ENCODE data around the gene CHCHD6. TPM values are rescaled to one million over a fixed set of nuclear protein-coding genes. Genes with fewer than 3 reads are reported as not detected.

CHCHD6 gene
- total RNA-seq, 1 experiment from 2014 or later, result 45.9 TPM

GRCh38 chr3:126723801-126724200 lies 19.8 kb downstream of the CHCHD6 start:
- no peak for DNase-seq
- intact Hi-C loops (cut with micrococcal nuclease; ENCODE audit: unreplicated experiment), result no loop called here
- H3K4me1 Mint-ChIP-seq (ENCODE audit: low read depth, unreplicated experiment), result no peaks in the 10 kb centered on the region
- no peak overlapping the region for H3K4me3 Mint-ChIP-seq (ENCODE audit: low read depth, unreplicated experiment)
- no peak for TF ChIP-seq CTCF (IDR thresholded peaks at IDR 0.05; ENCODE audit: unreplicated experiment)
- no TSS peak for BruUV-seq (replicated peaks)
- H3K27ac Mint-ChIP-seq (ENCODE audit: unreplicated experiment), result no peak overlapping the region
- H3K36me3 Mint-ChIP-seq (ENCODE audit: insufficient read depth, unreplicated experiment), result no peaks in the 10 kb centered on the region
- peaks cover 3% of the 10 kb centered on the region for H3K9me3 Mint-ChIP-seq (ENCODE audit: low read depth, unreplicated experiment)
- CTCF ChIA-PET, result no interaction called here
- H3K27me3 Mint-ChIP-seq (ENCODE audit: unreplicated experiment), result no peaks in the 10 kb centered on the region

GRCh38 chr3:126728680-126729079 lies 24.6 kb downstream of the CHCHD6 start:
- Mint-ChIP-seq H3K9me3 (ENCODE audit: low read depth, unreplicated experiment) (peaks cover 3% of the 10 kb centered on the region), H3K27ac (ENCODE audit: unreplicated experiment) (no peak overlapping the region), H3K36me3 (ENCODE audit: insufficient read depth, unreplicated experiment) (peaks cover 9% of the 10 kb centered on the region), H3K4me1 (ENCODE audit: low read depth, unreplicated experiment) (no peaks in the 10 kb centered on the region), H3K4me3 (ENCODE audit: low read depth, unreplicated experiment) (no peak overlapping the region), H3K27me3 (ENCODE audit: unreplicated experiment) (no peaks in the 10 kb centered on the region)
- TF ChIP-seq CTCF (IDR thresholded peaks at IDR 0.05; ENCODE audit: unreplicated experiment), result no peak
- BruUV-seq (replicated peaks), result no TSS peak
- intact Hi-C loops (cut with micrococcal nuclease; ENCODE audit: unreplicated experiment), result no loop called here
- no peak for DNase-seq
- CTCF ChIA-PET, result no interaction called here

GRCh38 chr3:126730376-126730775 lies 26.3 kb downstream of the CHCHD6 start:
- DNase-seq, result no peak
- CTCF ChIA-PET, result interaction anchor here (1.1 kb wide), 1 partner anchor 12 kb away, joined by 8 read pairs; no protein-coding TSS in a partner anchor
- H3K27ac Mint-ChIP-seq (ENCODE audit: unreplicated experiment), result no peak overlapping the region
- TF ChIP-seq CTCF (IDR thresholded peaks at IDR 0.05; ENCODE audit: unreplicated experiment), result no peak
- H3K9me3 Mint-ChIP-seq (ENCODE audit: low read depth, unreplicated experiment), result no peaks in the 10 kb centered on the region
- BruUV-seq (replicated peaks), result no TSS peak
- no peaks in the 10 kb centered on the region for H3K4me1 Mint-ChIP-seq (ENCODE audit: low read depth, unreplicated experiment)
- H3K4me3 Mint-ChIP-seq (ENCODE audit: low read depth, unreplicated experiment), result no peak overlapping the region
- no peaks in the 10 kb centered on the region for H3K27me3 Mint-ChIP-seq (ENCODE audit: unreplicated experiment)
- peaks cover 9% of the 10 kb centered on the region for H3K36me3 Mint-ChIP-seq (ENCODE audit: insufficient read depth, unreplicated experiment)
- intact Hi-C loops (cut with micrococcal nuclease; ENCODE audit: unreplicated experiment), result no loop called here

- CTCF ChIA-PET, result interaction anchor here (0.7 to 1.1 kb wide), 2 partner anchors 13 to 334 kb away, joined by 8 to 17 read pairs; no protein-coding TSS in a partner anchor
- no peak for TF ChIP-seq CTCF (IDR thresholded peaks at IDR 0.05; ENCODE audit: unreplicated experiment)
- Mint-ChIP-seq H3K4me1 (ENCODE audit: low read depth, unreplicated experiment) (no peaks in the 10 kb centered on the region), H3K27me3 (ENCODE audit: unreplicated experiment) (no peaks in the 10 kb centered on the region), H3K27ac (ENCODE audit: unreplicated experiment) (no peak overlapping the region), H3K4me3 (ENCODE audit: low read depth, unreplicated experiment) (no peak overlapping the region), H3K36me3 (ENCODE audit: insufficient read depth, unreplicated experiment) (peaks cover 9% of the 10 kb centered on the region), H3K9me3 (ENCODE audit: low read depth, unreplicated experiment) (no peaks in the 10 kb centered on the region)
- intact Hi-C loops (cut with micrococcal nuclease; ENCODE audit: unreplicated experiment), result no loop called here
- BruUV-seq (replicated peaks), result no TSS peak
- DNase-seq, result no peak
Observed at GRCh38 chr3:126731044-126731443, 27.0 kb downstream of the CHCHD6 start.
